Naive thymus-derived CD8-positive, alpha-beta T cell (primary cell): Measurements from ENCODE around the gene EIF5. TPM values are rescaled to one million over a fixed set of nuclear protein-coding genes. Genes with fewer than 3 reads are reported as not detected.

ENCODE experiments used
- ATAC-seq, 2 donors: fragments of 150-1000 bp; cut with Tn5 transposase in 1 of 2; sonication (Bioruptor Pico), chemical (Tn5 transposase) in 1 of 2; 1 replicate in 1 of 2; 2 replicates in 1 of 2; pipeline ENCODE4 v1.10.0; 2021; ENCODE audit warnings: mild to moderate bottlenecking in 2 of 2, moderate library complexity in 2 of 2
- POLR2A ChIA-PET: fragments of 350-600 bp; sonication (Branson Sonifier 250); formaldehyde crosslinking; loops from one replicate; lab custom pipeline; 2021; ENCODE audit warnings: antibody characterized with exemption; lab: Charles Lee
- DNase-seq, 10 donors: peaks; one replicate each; pipeline versions ENCODE4 v3.0.0 to v3.0.0-alpha.2; 2020 to 2022
- H3K27ac Mint-ChIP-seq, 10 donors: one replicate each; pipeline ENCODE4 v1.8.0; 2020 to 2022; ENCODE audit warnings: mild to moderate bottlenecking in 10 of 10, mixed read lengths in 10 of 10, moderate library complexity in 4 of 10, inconsistent platforms in 1 of 10
- H3K27me3 Mint-ChIP-seq, 5 donors: one replicate each; pipeline ENCODE4 v1.8.0; 2021 to 2022; ENCODE audit warnings: mixed read lengths in 5 of 5
- H3K36me3 Mint-ChIP-seq, 3 donors: one replicate each; pipeline ENCODE4 v1.8.0; 2020 to 2022; ENCODE audit warnings: mixed read lengths in 3 of 3, mild to moderate bottlenecking in 2 of 3, inconsistent platforms in 1 of 3
- H3K4me1 Mint-ChIP-seq, 4 donors: one replicate each; pipeline ENCODE4 v1.8.0; 2021 to 2022; ENCODE audit warnings: mixed read lengths in 4 of 4
- H3K4me3 Mint-ChIP-seq, 10 donors: one replicate each; pipeline ENCODE4 v1.8.0; 2020 to 2022; ENCODE audit warnings: mild to moderate bottlenecking in 10 of 10, mixed read lengths in 10 of 10, moderate library complexity in 6 of 10, inconsistent platforms in 1 of 10
- H3K9me3 Mint-ChIP-seq, 9 donors: one replicate each; pipeline ENCODE4 v1.8.0; 2020 to 2022; ENCODE audit warnings: mixed read lengths in 9 of 9, mild to moderate bottlenecking in 3 of 9, inconsistent platforms in 1 of 9, moderate library complexity in 1 of 9
- polyA plus RNA-seq, 3 donors: library from polyadenylated mRNA; unstranded; fragments of 300-500 nt; fragmentation: Illumina TruSeq; gene quantifications; one replicate each; pipeline ENCODE4 v1.2.3, GENCODE V29; 2021
- total RNA-seq, 8 experiments: library from RNA in 2 of 8; stranded (reverse) in 2 of 8; gene quantifications; one replicate each; pipeline ENCODE4 v1.2.3 and lab custom pipeline; 2021 to 2026

The EIF5 gene
- total and polyA plus RNA-seq, 5 experiments from 2014 or later = 283 to 375 (median 332) TPM

DNA sequence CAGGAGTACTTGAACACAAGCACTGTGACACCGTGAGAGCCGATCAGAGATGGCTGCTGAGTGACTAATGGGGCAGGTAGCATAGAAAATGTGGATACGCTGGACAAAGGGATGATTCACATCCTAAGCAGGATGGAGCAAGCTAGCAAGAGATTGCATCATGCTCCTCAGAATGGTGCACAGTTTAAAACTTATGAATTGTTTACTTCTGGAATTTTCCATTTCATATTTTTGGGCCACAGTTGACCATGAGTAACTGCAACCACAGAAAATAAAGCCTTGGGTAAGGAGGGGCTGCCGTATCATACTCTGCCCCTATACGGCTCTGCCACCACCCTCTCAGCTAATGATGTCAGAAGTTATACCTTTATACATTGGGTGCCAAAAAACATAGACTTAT is 27.8 kb downstream of the EIF5 start:
- no peak overlapping the region for H3K4me3 Mint-ChIP-seq
- H3K36me3 Mint-ChIP-seq = peaks cover 0 to 22% (median 0%) of the 10 kb centered on the region in 3 donors
- peaks cover 4 to 33% (median 19%) of the 10 kb centered on the region in 9 donors for H3K9me3 Mint-ChIP-seq
- no peak overlapping the region for H3K27ac Mint-ChIP-seq
- POLR2A ChIA-PET = no interaction called here
- ATAC-seq (no peak), DNase-seq (no peak)
- H3K27me3 Mint-ChIP-seq = peaks cover 7 to 17% (median 11%) of the 10 kb centered on the region in 5 donors
- peaks cover 0 to 2% (median under 1%) of the 10 kb centered on the region in 4 donors for H3K4me1 Mint-ChIP-seq

DNA sequence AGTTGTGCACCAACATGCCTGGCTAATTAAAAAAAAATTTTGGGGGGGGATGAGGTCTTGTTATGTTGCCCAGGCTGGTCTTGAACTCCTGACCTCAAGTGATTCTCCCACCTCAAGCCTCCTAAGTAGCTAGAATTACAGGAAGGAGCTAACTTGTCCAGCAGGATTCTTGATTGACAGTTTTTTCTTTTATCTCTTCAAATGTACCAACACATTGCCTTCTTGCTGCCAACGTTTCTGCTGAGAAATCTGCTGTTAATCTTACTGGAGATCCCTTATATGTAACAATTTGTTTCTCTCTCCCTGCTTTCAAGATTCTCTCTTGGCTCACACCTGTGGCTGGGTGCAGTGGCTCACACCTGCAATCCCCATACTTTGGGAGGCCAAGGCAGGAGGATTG is 28.7 kb downstream of the EIF5 start:
- Mint-ChIP-seq H3K9me3 (peaks cover 4 to 33% (median 19%) of the 10 kb centered on the region in 9 donors), H3K36me3 (peaks cover 0 to 22% (median 0%) of the 10 kb centered on the region in 3 donors), H3K4me1 (no peaks in the 10 kb centered on the region), H3K27me3 (peaks cover 7 to 16% (median 11%) of the 10 kb centered on the region in 5 donors), H3K4me3 (no peak overlapping the region), H3K27ac (no peak overlapping the region)
- ATAC-seq (no peak), DNase-seq (no peak)
- POLR2A ChIA-PET = no interaction called here

DNA sequence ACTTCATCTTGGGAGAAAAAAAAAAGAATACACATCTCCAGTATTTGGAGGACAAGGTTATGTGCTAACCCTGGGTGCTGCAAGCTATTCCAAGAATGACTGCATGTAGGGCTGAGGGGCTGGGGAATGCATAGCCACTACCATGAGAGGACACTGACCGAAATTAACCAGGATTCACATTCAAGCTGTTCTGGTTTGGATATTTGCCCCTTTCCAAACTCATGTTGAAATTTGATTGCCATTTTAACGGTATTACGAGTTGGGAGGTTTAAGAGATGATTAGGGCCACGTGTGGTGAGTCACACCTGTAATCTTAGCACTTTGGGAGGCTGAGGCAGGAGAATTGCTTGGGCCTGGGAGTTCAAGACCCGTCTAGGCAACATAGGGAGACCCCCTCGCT is 32.7 kb downstream of the EIF5 start:
- no peak for DNase-seq
- Mint-ChIP-seq H3K36me3 (peaks cover 0 to 19% (median 0%) of the 10 kb centered on the region in 3 donors), H3K4me3 (no peak overlapping the region), H3K27ac (no peak overlapping the region), H3K27me3 (peaks cover 0 to 10% (median under 1%) of the 10 kb centered on the region in 5 donors), H3K9me3 (peaks cover 4 to 28% (median 18%) of the 10 kb centered on the region in 9 donors), H3K4me1 (no peaks in the 10 kb centered on the region)
- ATAC-seq = no peak
- POLR2A ChIA-PET = interaction anchor here (1.3 kb wide), 1 partner anchor 41 kb away, joined by 4 read pairs; no protein-coding TSS in a partner anchor

DNA sequence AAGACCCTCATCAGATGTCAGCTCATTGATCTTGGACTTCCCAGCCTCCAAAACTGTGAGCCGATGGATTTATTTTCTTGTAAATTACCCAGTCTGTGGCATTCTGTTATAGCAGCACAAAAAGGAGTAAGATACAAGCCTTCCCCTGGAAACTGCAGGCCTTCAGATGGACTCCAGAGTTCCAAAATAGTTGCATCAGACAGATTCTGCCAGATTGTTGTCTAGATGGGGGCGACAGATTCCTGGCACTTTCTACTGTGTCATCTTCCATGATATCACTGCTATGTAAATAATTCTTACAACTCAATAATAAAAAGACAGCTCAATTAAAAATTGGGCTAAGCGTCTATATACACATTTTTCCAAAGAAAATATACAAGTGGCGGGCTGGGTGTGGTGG is 34.0 kb downstream of the EIF5 start:
- Mint-ChIP-seq H3K9me3 (peaks cover under 1 to 17% (median 13%) of the 10 kb centered on the region in 9 donors), H3K27me3 (peaks cover 0 to 10% (median 0%) of the 10 kb centered on the region in 5 donors), H3K4me1 (no peaks in the 10 kb centered on the region), H3K4me3 (no peak overlapping the region), H3K36me3 (peaks cover 0 to 10% (median 0%) of the 10 kb centered on the region in 3 donors), H3K27ac (peak overlapping the region in 1 of 10 donors; percentile 24)
- no peak for DNase-seq
- no peak for ATAC-seq
- POLR2A ChIA-PET = interaction anchor here (1.3 kb wide), 1 partner anchor 42 kb away, joined by 4 read pairs; no protein-coding TSS in a partner anchor

DNA sequence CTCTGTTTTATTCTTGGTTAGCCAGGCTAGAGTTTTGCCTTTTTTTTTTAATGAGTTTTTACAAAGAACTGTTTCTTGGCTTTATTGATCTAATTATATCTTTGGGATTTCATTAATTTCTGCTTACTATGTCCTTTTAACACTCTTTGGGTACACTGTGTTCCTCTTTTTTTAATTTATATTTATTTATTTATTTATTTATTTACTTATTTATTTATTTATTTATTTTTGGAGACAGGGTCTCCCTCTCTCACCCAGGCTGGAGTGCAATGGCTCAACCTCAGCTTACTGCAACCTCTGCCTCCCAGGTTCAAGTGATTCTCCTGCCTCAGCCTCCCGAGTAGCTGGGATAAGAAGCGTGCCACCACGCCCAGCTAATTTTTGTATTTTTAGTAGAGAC is 36.0 kb downstream of the EIF5 start:
- POLR2A ChIA-PET = interaction anchor here (0.7 to 0.8 kb wide), 2 partner anchors 14 to 30 kb away, joined by 4 to 6 read pairs; no protein-coding TSS in a partner anchor
- Mint-ChIP-seq H3K9me3 (no peaks in the 10 kb centered on the region), H3K4me1 (no peaks in the 10 kb centered on the region), H3K36me3 (no peaks in the 10 kb centered on the region), H3K27ac (no peak overlapping the region), H3K27me3 (peaks cover 0 to 10% (median 6%) of the 10 kb centered on the region in 5 donors), H3K4me3 (no peak overlapping the region)
- DNase-seq (no peak), ATAC-seq (no peak)

DNA sequence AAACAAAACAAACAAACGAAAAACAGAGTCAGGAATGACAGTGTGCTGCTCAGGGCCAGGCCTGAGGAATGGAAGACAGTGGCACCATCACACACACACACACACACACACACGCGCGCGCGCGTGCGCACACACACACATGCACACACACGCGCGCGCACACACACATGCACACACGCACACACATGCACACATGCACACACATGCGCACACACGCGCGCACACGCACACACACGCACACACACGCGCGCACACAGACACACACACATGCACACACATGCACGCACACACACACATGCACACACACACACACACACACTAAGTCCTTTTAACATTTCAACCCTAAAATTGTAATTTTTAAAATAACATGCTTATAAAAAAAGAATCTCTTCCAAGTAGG is 38.0 kb downstream of the EIF5 start:
- DNase-seq (no peak), ATAC-seq (no peak)
- H3K9me3 Mint-ChIP-seq = no peaks in the 10 kb centered on the region
- POLR2A ChIA-PET = no interaction called here
- no peak overlapping the region for H3K4me3 Mint-ChIP-seq
- peaks cover 0 to 10% (median 6%) of the 10 kb centered on the region in 5 donors for H3K27me3 Mint-ChIP-seq
- no peaks in the 10 kb centered on the region for H3K36me3 Mint-ChIP-seq
- no peaks in the 10 kb centered on the region for H3K4me1 Mint-ChIP-seq
- no peak overlapping the region for H3K27ac Mint-ChIP-seq

DNA sequence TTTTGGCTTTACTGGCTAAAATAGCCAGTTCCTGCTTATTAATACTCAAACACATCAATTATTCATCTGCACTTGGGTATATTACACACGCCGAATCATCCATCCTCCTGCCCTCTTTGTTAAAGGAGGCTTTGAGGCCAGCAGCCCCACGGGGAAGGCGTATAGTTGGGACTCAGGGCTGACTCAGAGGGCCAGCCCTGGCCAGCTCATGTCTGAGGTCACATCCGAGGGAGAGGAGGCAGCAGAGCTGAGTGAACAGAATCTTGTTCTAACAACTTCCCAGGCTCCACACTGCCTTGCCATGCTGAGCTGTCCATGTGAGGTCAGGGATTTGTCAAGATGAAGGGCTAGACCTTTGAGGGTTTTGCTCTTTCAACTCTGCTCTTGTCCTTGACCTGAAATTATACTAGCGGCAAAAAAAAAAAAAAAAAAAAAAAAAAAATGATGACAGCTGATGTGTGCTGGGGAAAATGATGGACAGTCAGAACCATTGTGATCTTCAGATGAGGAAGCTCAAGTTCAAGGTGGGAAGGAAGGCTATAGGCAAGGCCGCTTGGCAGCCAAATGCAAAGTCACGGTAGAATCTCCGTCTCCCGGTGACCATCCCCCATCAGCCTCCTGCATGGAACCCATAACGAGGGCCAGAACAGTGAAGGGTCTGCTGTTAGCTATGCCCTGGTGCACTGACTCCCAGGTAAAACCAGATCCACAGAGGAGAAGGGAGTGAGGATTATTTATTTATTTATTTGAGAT is 38.7 kb downstream of the EIF5 start:
- DNase-seq (no peak), ATAC-seq (no peak)
- Mint-ChIP-seq H3K27me3 (peaks cover 0 to 10% (median 6%) of the 10 kb centered on the region in 5 donors), H3K9me3 (no peaks in the 10 kb centered on the region), H3K4me3 (no peak overlapping the region), H3K27ac (no peak overlapping the region), H3K4me1 (no peaks in the 10 kb centered on the region), H3K36me3 (no peaks in the 10 kb centered on the region)
- POLR2A ChIA-PET = no interaction called here

DNA sequence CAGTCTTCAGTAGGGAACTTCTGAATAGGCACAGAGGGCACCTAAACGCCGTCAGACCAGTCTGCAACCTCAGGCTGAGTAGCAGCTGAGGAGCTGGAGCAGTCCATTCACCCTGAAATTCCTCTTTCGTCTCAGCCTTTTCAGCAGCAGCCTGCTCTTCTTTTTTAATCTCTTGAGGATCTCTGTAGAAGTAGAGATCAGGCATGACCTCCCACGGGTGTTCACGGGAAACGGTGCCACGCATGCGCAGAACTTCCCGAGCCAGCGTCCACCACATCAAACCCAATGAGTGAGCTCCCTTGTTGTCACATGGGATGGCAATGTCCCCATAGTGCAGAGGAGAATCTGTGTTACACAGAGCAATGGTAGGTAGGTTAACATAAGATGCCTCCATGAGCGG is 40.1 kb downstream of the EIF5 start:
- DNase-seq = no peak
- Mint-ChIP-seq H3K4me1 (no peaks in the 10 kb centered on the region), H3K4me3 (no peak overlapping the region), H3K36me3 (no peaks in the 10 kb centered on the region), H3K27me3 (peaks cover 0 to 10% (median 6%) of the 10 kb centered on the region in 5 donors), H3K27ac (no peak overlapping the region), H3K9me3 (no peaks in the 10 kb centered on the region)
- POLR2A ChIA-PET = no interaction called here
- ATAC-seq = no peak

DNA sequence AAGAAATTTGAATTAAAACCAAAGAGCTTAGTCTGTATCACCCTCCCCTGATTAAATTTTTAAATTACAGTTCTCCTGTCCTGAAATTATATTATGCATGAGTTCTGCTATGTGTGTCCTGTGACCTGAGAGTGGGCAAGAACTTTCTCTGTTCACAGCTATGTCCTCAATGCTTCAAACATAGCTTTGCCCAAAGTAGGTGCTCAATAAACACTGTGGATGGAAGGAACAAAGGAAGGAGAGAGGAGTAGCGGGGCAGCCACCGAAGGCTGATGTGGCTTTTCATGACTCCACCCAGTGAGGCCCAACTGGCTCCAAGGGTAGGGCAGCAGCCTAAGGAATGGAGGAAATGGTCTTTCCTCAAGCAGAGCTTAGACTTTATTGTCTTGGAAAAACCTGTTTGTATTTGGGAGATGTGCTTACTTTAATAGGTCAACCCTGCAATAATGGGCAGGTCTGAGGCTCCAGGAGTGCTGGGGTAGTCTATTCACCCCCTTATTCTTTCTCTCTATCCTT is 43.5 kb downstream of the EIF5 start:
- no peak for ATAC-seq
- POLR2A ChIA-PET = interaction anchor here (1.0 to 1.6 kb wide), 2 partner anchors 10 to 44 kb away, joined by 3 to 6 read pairs; partner anchors contain the start of gene EIF5
- no peak overlapping the region for H3K27ac Mint-ChIP-seq
- no peak for DNase-seq
- no peaks in the 10 kb centered on the region for H3K36me3 Mint-ChIP-seq
- no peak overlapping the region for H3K4me3 Mint-ChIP-seq
- no peaks in the 10 kb centered on the region for H3K9me3 Mint-ChIP-seq
- peaks cover 0 to under 1% (median 0%) of the 10 kb centered on the region in 4 donors for H3K4me1 Mint-ChIP-seq
- H3K27me3 Mint-ChIP-seq = peaks cover 4 to 12% (median 7%) of the 10 kb centered on the region in 5 donors

DNA sequence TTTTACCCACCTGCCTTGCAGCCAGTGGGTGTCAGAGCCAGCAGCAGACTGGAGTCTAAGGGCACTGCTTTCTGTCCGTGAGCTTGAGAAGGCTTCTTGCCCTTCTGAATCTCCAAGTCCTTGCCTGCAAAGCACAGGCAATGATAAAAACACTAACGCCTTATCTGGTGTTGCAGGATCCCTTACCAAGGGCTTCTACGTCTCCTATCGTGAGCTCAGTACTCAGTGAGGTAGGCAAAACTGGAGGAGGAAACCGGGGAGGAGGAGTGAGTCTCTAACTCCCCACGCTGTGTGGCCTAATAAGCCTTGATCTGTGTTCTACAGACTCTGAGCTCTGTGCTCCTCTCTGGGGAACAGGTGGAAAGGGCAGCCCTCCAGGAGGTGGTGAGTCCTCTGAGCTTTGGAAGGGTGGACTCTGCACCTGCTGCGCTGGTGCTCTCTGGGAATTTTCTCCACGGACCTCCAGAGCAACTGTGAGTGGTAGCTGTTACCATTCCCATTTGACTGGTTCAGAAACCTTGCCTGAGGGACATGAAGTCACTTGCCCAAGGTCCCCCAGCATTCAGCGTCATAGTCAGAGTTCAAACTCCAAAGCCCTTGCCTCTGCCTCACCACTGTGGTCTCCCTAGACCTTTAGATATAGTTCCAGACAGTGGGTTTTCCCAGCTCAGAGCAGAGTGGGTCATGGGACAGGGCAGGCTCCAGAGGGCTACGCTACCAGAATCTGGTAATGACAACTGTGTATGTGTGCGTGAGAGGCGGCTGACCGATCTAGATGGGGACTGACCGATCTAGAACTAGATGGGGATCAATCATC is 44.2 kb downstream of the EIF5 start:
- peaks cover 4 to 12% (median 7%) of the 10 kb centered on the region in 5 donors for H3K27me3 Mint-ChIP-seq
- H3K9me3 Mint-ChIP-seq = no peaks in the 10 kb centered on the region
- DNase-seq (no peak), ATAC-seq (no peak)
- POLR2A ChIA-PET = interaction anchor here (1.0 kb wide), 1 partner anchor 44 kb away, joined by 3 read pairs; the partner anchor contains the start of gene EIF5
- no peak overlapping the region for H3K4me3 Mint-ChIP-seq
- no peaks in the 10 kb centered on the region for H3K36me3 Mint-ChIP-seq
- H3K4me1 Mint-ChIP-seq = peaks cover 0 to 4% (median 0%) of the 10 kb centered on the region in 4 donors
- no peak overlapping the region for H3K27ac Mint-ChIP-seq

DNA sequence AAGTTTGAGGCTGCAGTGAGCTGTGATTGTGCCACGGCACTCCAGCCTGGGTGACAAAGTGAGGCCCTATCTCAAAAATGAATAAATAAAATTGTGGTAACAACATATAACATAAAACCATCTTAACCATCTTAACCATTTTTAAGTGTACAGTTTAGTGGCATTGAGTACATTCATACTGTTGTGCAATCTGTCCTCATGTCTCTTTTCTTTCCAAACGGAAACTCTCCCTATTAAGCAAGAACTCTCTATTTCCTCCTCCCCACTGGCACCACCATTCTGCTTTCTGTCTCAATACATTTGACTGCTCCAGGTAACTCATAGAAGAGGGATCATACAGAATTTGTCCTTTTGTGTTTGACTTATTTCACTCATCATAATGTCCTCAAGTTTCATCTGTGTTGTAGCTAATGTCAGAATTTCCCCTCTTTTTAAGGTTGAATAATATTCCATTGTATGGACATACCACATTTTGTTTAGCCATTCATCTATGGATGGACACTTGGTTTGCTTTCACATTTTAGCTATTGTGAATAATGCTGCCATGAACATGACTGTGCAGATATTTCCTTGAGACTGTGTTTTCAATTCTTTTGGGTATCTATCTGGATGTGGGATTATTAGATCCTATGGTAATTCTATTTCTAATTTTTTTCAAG is 46.8 kb downstream of the EIF5 start:
- Mint-ChIP-seq H3K4me3 (no peak overlapping the region), H3K36me3 (no peaks in the 10 kb centered on the region)

DNA sequence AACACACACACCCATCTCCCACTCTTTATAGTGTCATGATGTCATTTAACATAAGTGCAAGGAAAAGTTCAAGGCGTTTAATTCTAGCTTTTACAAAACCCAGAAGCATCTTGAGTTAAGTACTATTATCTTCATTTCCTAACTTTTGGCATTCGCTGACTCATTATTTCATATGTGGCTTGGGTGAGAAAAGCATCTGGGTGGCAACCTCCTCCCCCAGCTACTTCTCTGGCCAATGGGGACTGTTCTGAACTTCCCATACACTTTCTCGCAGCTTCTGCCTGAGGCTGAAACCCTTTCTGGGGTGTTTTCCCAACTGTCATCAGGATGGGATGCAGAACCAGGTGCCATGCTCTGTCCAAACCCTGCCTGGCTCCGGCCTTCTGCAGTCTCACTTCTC is 48.3 kb downstream of the EIF5 start:
- Mint-ChIP-seq H3K9me3 (no peaks in the 10 kb centered on the region), H3K27ac (peak overlapping the region in 1 of 10 donors; percentile 28), H3K27me3 (peaks cover 1 to 8% (median 4%) of the 10 kb centered on the region in 5 donors), H3K4me3 (peak overlapping the region in 1 of 10 donors; percentile 45), H3K4me1 (peaks cover 2 to 29% (median 17%) of the 10 kb centered on the region in 4 donors), H3K36me3 (no peaks in the 10 kb centered on the region)
- POLR2A ChIA-PET = interaction anchor here (4.0 kb wide), 1 partner anchor 48 kb away, joined by 50 read pairs; the partner anchor contains the start of gene EIF5
- no peak for ATAC-seq
- no peak for DNase-seq

More for the DNA sequence above, 46.8 kb downstream of the EIF5 start:
- DNase-seq (no peak), ATAC-seq (no peak)
- Mint-ChIP-seq H3K4me1 (peaks cover 0 to 15% (median 10%) of the 10 kb centered on the region in 4 donors), H3K9me3 (no peaks in the 10 kb centered on the region), H3K27ac (peak overlapping the region in 1 of 10 donors; percentile 2), H3K27me3 (peaks cover 1 to 8% (median 4%) of the 10 kb centered on the region in 5 donors)
- POLR2A ChIA-PET = interaction anchor here (1.0 kb wide), 1 partner anchor 46 kb away, joined by 3 read pairs; no protein-coding TSS in a partner anchor
